Measurements from ENCODE around the gene SPTBN5. TPM values are rescaled to one million over a fixed set of nuclear protein-coding genes. Genes with fewer than 3 reads are reported as not detected.

The SPTBN5 gene
- total RNA-seq, 1 experiment from 2014 or later: 3.2 TPM

DNA sequence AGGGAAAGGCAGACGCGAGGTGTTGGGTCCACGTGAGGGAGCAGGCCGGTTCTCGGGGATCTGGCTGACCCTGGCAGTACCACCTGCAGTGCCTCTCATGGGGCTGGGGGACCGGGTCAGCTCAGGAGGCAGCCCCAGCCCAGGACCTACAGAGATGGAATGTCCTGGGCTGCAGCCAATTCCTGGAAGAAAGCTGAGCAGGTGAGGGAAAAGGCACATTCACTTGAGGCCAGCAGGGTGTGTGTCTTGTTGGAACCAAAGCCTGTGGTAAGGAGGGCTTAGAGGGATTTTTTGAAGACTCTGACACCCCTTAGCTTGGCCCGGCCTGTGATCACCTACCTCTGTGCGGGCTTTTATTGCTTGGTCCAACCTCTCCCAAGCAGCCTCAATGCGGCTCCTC lies 39.4 kb downstream of the SPTBN5 start:
- intact Hi-C loops (cut with micrococcal nuclease; ENCODE audit: unreplicated experiment): no loop called here
- Histone ChIP-seq H3K9me3 (ENCODE audit: low read depth, low read length, poor library complexity, severe bottlenecking) (no peaks in the 10 kb centered on the region), H3K27ac (ENCODE audit: low read depth, low read length, poor library complexity, severe bottlenecking) (no peak overlapping the region), H3K4me3 (ENCODE audit: low read depth, low read length, poor library complexity, severe bottlenecking) (no peak overlapping the region), H3K4me1 (ENCODE audit: insufficient read depth, low read length, poor library complexity, severe bottlenecking) (no peaks in the 10 kb centered on the region), H3K36me3 (ENCODE audit: insufficient read depth, low read length, poor library complexity, severe bottlenecking) (no peaks in the 10 kb centered on the region), H3K27me3 (replicated peaks; ENCODE audit: insufficient read depth, low read depth, low read length, poor library complexity) (no peaks in the 10 kb centered on the region)
- ChIA-PET POLR2A (ENCODE audit: low non-redundant PET) (no interaction called here), CTCF (interaction anchor here (0.7 kb wide), 1 partner anchor 8 kb away, joined by 3 read pairs; no protein-coding TSS in a partner anchor)
- no peak for DNase-seq (ENCODE audit: low spot score)
- BruUV-seq (replicated peaks): no TSS peak
- TF ChIP-seq CTCF (conservative IDR thresholded peaks at IDR 0.05; ENCODE audit: low read depth, low read length) (no peak), EZH2 (IDR thresholded peaks at IDR 0.05; ENCODE audit: borderline replicate concordance, low read depth, low read length, poor library complexity, severe bottlenecking) (no peak)

DNA sequence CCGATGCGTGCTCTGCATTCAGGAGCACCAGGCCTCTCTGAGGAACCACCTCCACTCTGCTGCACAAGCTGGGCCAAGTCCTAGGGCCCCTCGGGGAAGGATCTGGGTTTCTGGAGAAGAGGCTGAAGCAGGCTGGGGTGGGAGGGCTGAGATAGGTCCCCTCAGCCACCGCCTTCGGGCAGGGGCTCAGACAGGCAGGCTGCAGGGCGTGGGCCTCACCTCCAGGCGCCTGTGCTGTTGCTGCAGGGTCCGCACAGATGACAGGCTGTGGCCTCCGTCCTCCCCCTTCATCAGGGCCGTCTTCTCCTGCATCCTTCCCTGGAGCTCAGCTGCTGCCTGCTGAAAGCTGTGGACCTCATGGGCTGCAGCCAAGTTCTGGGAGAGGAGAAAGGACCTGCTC lies 40.0 kb downstream of the SPTBN5 start:
- BruUV-seq (replicated peaks): no TSS peak
- H3K36me3 ChIP-seq (ENCODE audit: insufficient read depth, low read length, poor library complexity, severe bottlenecking): no peaks in the 10 kb centered on the region
- intact Hi-C loops (cut with micrococcal nuclease; ENCODE audit: unreplicated experiment): no loop called here
- ChIA-PET POLR2A (ENCODE audit: low non-redundant PET) (no interaction called here), CTCF (no interaction called here)
- no peaks in the 10 kb centered on the region for H3K27me3 ChIP-seq (replicated peaks; ENCODE audit: insufficient read depth, low read depth, low read length, poor library complexity)
- no peaks in the 10 kb centered on the region for H3K4me1 ChIP-seq (ENCODE audit: insufficient read depth, low read length, poor library complexity, severe bottlenecking)
- no peak overlapping the region for H3K4me3 ChIP-seq (ENCODE audit: low read depth, low read length, poor library complexity, severe bottlenecking)
- H3K27ac ChIP-seq (ENCODE audit: low read depth, low read length, poor library complexity, severe bottlenecking): no peak overlapping the region
- TF ChIP-seq CTCF (conservative IDR thresholded peaks at IDR 0.05; ENCODE audit: low read depth, low read length) (no peak), EZH2 (IDR thresholded peaks at IDR 0.05; ENCODE audit: borderline replicate concordance, low read depth, low read length, poor library complexity, severe bottlenecking) (no peak)
- DNase-seq (ENCODE audit: low spot score): no peak
- H3K9me3 ChIP-seq (ENCODE audit: low read depth, low read length, poor library complexity, severe bottlenecking): no peaks in the 10 kb centered on the region

DNA sequence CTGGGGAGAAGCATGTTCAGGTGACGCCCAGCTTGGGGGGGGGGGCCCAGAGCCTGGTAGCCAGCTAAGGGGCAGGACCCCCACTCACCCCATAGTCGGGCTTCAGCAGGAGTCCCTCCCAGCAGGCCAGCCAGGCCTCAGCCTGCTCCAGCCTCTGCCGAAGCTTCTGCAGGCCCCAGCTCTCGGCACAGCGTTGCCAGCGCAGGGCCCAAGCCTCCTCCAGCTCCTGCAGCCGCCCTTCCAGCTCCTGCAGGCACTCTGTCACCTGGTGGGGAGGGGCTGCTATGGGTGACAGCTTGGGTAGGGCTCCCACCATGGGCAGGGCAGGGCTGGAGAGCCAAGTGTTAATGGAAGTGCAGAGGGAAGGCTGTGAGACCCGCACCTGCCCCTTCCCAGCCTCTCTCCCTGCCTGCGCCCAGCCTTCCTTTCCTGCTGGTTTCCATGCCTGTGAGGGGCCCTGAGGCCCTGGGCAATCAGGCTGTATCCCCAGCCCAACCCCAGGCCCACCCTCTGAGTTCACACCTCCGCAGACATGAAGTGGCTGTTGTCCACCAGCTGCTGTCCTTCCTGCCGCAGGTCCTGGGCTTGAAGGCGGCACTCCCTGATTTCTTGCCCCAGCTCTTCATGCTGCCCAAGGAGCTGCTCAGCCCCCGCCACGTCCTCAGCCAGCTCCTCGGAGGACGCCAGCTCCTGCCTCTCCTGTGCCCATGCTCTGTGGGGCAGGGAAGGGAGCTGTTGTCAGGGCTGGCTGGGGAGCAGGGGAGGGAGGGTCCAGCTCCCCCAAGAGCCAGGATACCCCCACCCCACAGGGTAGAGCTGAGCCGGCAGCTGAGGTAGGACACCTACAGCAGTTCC lies 40.9 kb downstream of the SPTBN5 start:
- ChIA-PET CTCF (interaction anchor here (0.6 to 0.7 kb wide), 2 partner anchors 35 to 233 kb away, joined by 3 to 9 read pairs; no protein-coding TSS in a partner anchor), POLR2A (ENCODE audit: low non-redundant PET) (interaction anchor here (1.5 kb wide), 1 partner anchor 32 kb away, joined by 3 read pairs; no protein-coding TSS in a partner anchor)
- intact Hi-C loops (cut with micrococcal nuclease; ENCODE audit: unreplicated experiment): no loop called here
- H3K36me3 ChIP-seq (ENCODE audit: insufficient read depth, low read length, poor library complexity, severe bottlenecking): no peaks in the 10 kb centered on the region
- no peaks in the 10 kb centered on the region for H3K27me3 ChIP-seq (replicated peaks; ENCODE audit: insufficient read depth, low read depth, low read length, poor library complexity)
- no peak overlapping the region for H3K4me3 ChIP-seq (ENCODE audit: low read depth, low read length, poor library complexity, severe bottlenecking)
- no peak for DNase-seq (ENCODE audit: low spot score)
- TF ChIP-seq EZH2 (IDR thresholded peaks at IDR 0.05; ENCODE audit: borderline replicate concordance, low read depth, low read length, poor library complexity, severe bottlenecking): no peak
- TF ChIP-seq CTCF (conservative IDR thresholded peaks at IDR 0.05; ENCODE audit: low read depth, low read length): no peak
- BruUV-seq (replicated peaks): no TSS peak
- H3K9me3 ChIP-seq (ENCODE audit: low read depth, low read length, poor library complexity, severe bottlenecking): no peaks in the 10 kb centered on the region
- no peak overlapping the region for H3K27ac ChIP-seq (ENCODE audit: low read depth, low read length, poor library complexity, severe bottlenecking)
- H3K4me1 ChIP-seq (ENCODE audit: insufficient read depth, low read length, poor library complexity, severe bottlenecking): no peaks in the 10 kb centered on the region

Measured in A673 (cell line).